ENCODE measurements around the gene CDC5L. TPM values are rescaled to one million over a fixed set of nuclear protein-coding genes. Genes with fewer than 3 reads are reported as not detected.
A peak's percentile ranks its signal among the peaks of the same experiment; 100 is the strongest.

CDC5L gene
- total and polyA plus RNA-seq, 7 donors = 10.9 to 33.3 (median 27.4) TPM

DNA sequence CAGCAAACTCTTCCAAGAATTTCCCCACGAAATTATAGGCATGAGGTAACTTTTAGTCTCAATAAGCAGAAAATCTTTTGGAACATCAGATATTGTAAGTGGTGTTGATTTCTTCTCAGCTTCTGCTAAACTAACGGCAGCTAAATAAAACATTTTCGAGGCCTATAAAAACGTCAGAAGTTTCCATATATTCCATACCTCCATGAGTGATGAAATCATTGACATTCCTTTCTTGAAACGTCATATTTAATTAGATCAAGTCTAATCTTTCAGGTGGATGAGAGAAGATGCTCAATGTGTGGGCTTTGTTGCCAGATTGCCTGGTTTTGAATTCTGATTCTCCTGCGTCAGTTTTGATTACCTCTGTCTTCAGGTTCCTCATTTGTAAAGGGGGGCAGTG lies 81.3 kb downstream of the CDC5L start:
- no peaks in the 10 kb centered on the region for H3K27me3 ChIP-seq (ENCODE audit: insufficient read depth in 3 of 3, low read length in 2 of 3)
- H3K9me3 ChIP-seq = no peaks in the 10 kb centered on the region
- WGBS, 3 donors = 67 to 70% (median 70%) methylated on average over 6 of the region's 6 CpGs
- peaks cover 12% of the 10 kb centered on the region for H3K4me1 ChIP-seq
- TF ChIP-seq, protein P1, sequence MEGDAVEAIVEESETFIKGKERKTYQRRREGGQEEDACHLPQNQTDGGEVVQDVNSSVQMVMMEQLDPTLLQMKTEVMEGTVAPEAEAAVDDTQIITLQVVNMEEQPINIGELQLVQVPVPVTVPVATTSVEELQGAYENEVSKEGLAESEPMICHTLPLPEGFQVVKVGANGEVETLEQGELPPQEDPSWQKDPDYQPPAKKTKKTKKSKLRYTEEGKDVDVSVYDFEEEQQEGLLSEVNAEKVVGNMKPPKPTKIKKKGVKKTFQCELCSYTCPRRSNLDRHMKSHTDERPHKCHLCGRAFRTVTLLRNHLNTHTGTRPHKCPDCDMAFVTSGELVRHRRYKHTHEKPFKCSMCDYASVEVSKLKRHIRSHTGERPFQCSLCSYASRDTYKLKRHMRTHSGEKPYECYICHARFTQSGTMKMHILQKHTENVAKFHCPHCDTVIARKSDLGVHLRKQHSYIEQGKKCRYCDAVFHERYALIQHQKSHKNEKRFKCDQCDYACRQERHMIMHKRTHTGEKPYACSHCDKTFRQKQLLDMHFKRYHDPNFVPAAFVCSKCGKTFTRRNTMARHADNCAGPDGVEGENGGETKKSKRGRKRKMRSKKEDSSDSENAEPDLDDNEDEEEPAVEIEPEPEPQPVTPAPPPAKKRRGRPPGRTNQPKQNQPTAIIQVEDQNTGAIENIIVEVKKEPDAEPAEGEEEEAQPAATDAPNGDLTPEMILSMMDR (IDR thresholded peaks at IDR 0.05) = no peak
- no peak for ATAC-seq
- intact Hi-C loops (cut with DNase I) = no loop called here
- no peak overlapping the region for H3K27ac ChIP-seq
- no peak for DNase-seq
- H3K4me3 ChIP-seq = no peak overlapping the region
- no peaks in the 10 kb centered on the region for H3K36me3 ChIP-seq (ENCODE audit: insufficient read depth in 1 of 2, low read depth in 1 of 2)

DNA sequence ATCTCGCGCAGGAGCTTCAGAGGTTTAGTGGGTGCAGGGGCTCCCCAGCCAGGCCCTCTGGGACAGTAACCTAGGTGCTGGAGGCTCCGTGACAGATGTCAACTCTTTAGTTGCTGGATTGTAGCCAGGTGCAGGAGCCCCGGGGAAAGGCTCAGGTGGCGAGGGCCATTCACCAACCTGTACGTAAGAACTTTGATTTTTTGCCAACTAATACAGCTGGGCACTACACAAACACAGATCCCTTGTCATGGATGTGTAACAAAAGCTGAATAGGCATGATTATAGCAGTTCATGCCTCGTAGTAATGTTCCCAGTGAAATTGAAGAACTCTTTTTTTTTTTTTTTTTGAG lies 82.6 kb downstream of the CDC5L start:
- ATAC-seq (peak in 2 of 4 donors; percentile 7 to 24), DNase-seq (no peak)
- Histone ChIP-seq H3K9me3 (no peaks in the 10 kb centered on the region), H3K4me1 (peaks cover 12% of the 10 kb centered on the region), H3K27me3 (ENCODE audit: insufficient read depth in 3 of 3, low read length in 2 of 3) (no peaks in the 10 kb centered on the region), H3K36me3 (ENCODE audit: insufficient read depth in 1 of 2, low read depth in 1 of 2) (no peaks in the 10 kb centered on the region), H3K4me3 (no peak overlapping the region), H3K27ac (no peak overlapping the region)
- TF ChIP-seq, protein P1 (IDR thresholded peaks at IDR 0.05) = no peak
- 35 to 55% (median 39%) methylated on average over 7 of the region's 7 CpGs for WGBS, 3 donors
- intact Hi-C loops (cut with DNase I) = loop anchor here in 1 of 2 donors (10.0 kb wide), 2 partner anchors 975 to 1455 kb away; no protein-coding TSS in a partner anchor

DNA sequence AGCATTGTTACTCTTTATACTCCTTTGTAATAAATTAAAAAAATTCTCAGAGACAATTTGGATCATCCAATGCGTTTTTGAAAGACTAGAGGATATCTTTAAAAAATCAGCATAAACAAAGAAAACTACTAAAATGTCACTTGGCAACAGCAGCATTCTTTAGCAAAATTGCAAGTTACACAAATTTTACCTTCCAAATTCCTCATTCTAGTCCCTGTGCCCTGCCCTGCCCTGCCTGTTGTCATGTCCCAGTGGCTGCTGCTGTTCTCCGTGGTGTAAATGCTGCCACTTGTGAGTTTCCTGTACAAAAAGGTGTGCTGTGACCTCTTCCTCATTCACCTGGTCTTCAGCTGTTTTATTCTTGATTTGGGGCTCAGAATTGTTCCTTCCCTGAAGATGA lies 83.2 kb downstream of the CDC5L start:
- intact Hi-C loops (cut with DNase I) = loop anchor here in 1 of 2 donors (10.0 kb wide), 2 partner anchors 974 to 1454 kb away; no protein-coding TSS in a partner anchor
- 81 to 85% (median 81%) methylated on average over 2 of the region's 2 CpGs for WGBS, 3 donors
- no peak for DNase-seq
- Histone ChIP-seq H3K4me1 (peaks cover 12% of the 10 kb centered on the region), H3K27me3 (ENCODE audit: insufficient read depth in 3 of 3, low read length in 2 of 3) (no peaks in the 10 kb centered on the region), H3K4me3 (no peak overlapping the region), H3K9me3 (no peaks in the 10 kb centered on the region), H3K27ac (no peak overlapping the region), H3K36me3 (ENCODE audit: insufficient read depth in 1 of 2, low read depth in 1 of 2) (no peaks in the 10 kb centered on the region)
- TF ChIP-seq, protein P1 (IDR thresholded peaks at IDR 0.05) = no peak
- ATAC-seq = no peak

DNA sequence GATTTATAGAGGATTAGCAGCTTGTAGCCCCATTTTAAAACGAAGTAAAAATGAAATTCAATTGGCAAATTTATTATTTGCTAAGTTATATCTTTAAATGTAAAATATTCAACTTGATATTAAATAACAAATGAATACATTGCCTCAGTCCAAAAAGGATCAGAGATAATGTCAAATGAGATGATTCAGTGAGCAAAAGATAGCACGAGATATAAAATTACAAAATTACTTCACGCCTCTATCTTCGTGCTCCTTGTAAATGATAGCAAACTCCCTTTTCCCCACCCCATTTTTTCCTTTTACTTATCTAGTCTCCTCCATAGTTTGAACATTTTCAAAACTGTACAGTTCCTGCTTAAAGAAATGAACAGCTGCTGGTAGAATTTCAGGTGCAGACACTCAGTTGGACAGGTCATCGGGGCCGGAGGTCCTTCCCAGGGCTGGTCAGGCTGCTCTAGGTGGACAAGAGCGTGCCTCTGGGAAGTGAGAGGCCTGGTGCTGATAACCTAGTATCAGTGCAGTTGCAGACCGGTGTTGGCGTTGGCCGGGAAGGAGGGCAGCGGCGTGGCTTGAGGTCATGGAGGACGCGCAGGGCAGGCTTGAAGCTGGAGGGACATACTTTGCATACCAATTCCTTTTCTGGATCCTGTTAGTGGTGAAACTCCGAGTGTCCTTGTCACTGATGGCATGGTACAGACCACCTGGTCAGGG lies 83.9 kb downstream of the CDC5L start:
- H3K4me1 ChIP-seq = peaks cover 16% of the 10 kb centered on the region
- 37 to 60% (median 45%) methylated on average over 15 of the region's 15 CpGs for WGBS, 3 donors
- no peaks in the 10 kb centered on the region for H3K27me3 ChIP-seq (ENCODE audit: insufficient read depth in 3 of 3, low read length in 2 of 3)
- TF ChIP-seq, protein P1 (IDR thresholded peaks at IDR 0.05) = no peak
- peak overlapping the region; percentile 31 for H3K27ac ChIP-seq
- no peaks in the 10 kb centered on the region for H3K9me3 ChIP-seq
- H3K36me3 ChIP-seq (ENCODE audit: insufficient read depth in 1 of 2, low read depth in 1 of 2) = no peaks in the 10 kb centered on the region
- DNase-seq = no peak
- intact Hi-C loops (cut with DNase I) = loop anchor here in 1 of 2 donors (10.0 kb wide), 2 partner anchors 973 to 1453 kb away; no protein-coding TSS in a partner anchor
- ATAC-seq = peak; percentile 28 to 52 (median 48)
- no peak overlapping the region for H3K4me3 ChIP-seq

Data from psoas muscle (tissue), 8 donors.